HG03025 (cell line): ENCODE results near the gene IL12RB2.

Experiments used
- ATAC-seq: cut with Tn5 transposase; IDR thresholded peaks from one replicate; pipeline ENCODE4 v1.9.1; 2021; ENCODE audit warnings: mild to moderate bottlenecking, moderate library complexity; ENCODE audit not compliant: unreplicated experiment, low FRiP score

Gene IL12RB2

GRCh38 chr1:67347688-67348472, 40.2 kb downstream of the IL12RB2 start:
- ATAC-seq = no peak

- ATAC-seq = no peak
Measured at GRCh38 chr1:67348586-67349252, 41.0 kb downstream of the IL12RB2 start.

- ATAC-seq = peak; percentile 73
Measured at GRCh38 chr1:67350783-67351182, 43.1 kb downstream of the IL12RB2 start.

- ATAC-seq = no peak
Measured at GRCh38 chr1:67352211-67352610, 44.5 kb downstream of the IL12RB2 start.

- ATAC-seq = no peak
Measured at GRCh38 chr1:67355745-67356424, 48.2 kb downstream of the IL12RB2 start.

GRCh38 chr1:67359592-67359991, 51.9 kb downstream of the IL12RB2 start:
- no peak for ATAC-seq

- no peak for ATAC-seq
Measured at GRCh38 chr1:67361641-67362040, 54.0 kb downstream of the IL12RB2 start.

- no peak for ATAC-seq
Measured at GRCh38 chr1:67367370-67368045, 59.8 kb downstream of the IL12RB2 start.

GRCh38 chr1:67368046-67368514, 60.4 kb downstream of the IL12RB2 start:
- no peak for ATAC-seq

GRCh38 chr1:67371043-67371442, 63.4 kb downstream of the IL12RB2 start:
- ATAC-seq = no peak

- ATAC-seq = no peak
Measured at GRCh38 chr1:67371681-67372080, 64.0 kb downstream of the IL12RB2 start.

GRCh38 chr1:67372136-67372535, 64.5 kb downstream of the IL12RB2 start:
- ATAC-seq = no peak

- ATAC-seq = no peak
Measured at GRCh38 chr1:67372898-67373297, 65.2 kb downstream of the IL12RB2 start.

GRCh38 chr1:67376381-67376780, 68.7 kb downstream of the IL12RB2 start:
- no peak for ATAC-seq

- no peak for ATAC-seq
Measured at GRCh38 chr1:67377253-67377652, 69.6 kb downstream of the IL12RB2 start.

- ATAC-seq = no peak
Measured at GRCh38 chr1:67381154-67381553, 73.5 kb downstream of the IL12RB2 start.

GRCh38 chr1:67382292-67382691, 74.6 kb downstream of the IL12RB2 start:
- no peak for ATAC-seq

GRCh38 chr1:67383999-67384638, 76.4 kb downstream of the IL12RB2 start:
- no peak for ATAC-seq

GRCh38 chr1:67390041-67390887, 82.6 kb downstream of the IL12RB2 start:
- ATAC-seq = no peak
